H4 (cell line): ENCODE results near the gene CTXN1. TPM values are rescaled to one million over a fixed set of nuclear protein-coding genes. Genes with fewer than 3 reads are reported as not detected.

Experiments used
- total RNA-seq: library from RNA; depleted of rRNA; stranded (reverse); fragments of >200 nt; shearing (Covaris generic); gene quantifications from 2 replicates; pipeline ENCODE4 v1.2.3, GENCODE V29; 2014; rRNA removed

The CTXN1 gene
- total RNA-seq, 1 experiment from 2014 or later: 3.6 TPM

Other genes with a start within 250 kb of the CTXN1 start
- not detected in 2 replicates for gene MCEMP1, start 249.0 kb downstream of the CTXN1 start, total RNA-seq
- 90.6 and 139 TPM in 2 replicates for gene TRAPPC5, start 245.3 kb downstream of the CTXN1 start, total RNA-seq
- gene FCER2, start 224.0 kb downstream of the CTXN1 start, total RNA-seq: not detected in 2 replicates
- not detected in 2 replicates for gene CLEC4G, start 194.0 kb downstream of the CTXN1 start, total RNA-seq
- 0.10 TPM in 1 of 2 replicates, not detected in the other for gene CD209, start 178.6 kb downstream of the CTXN1 start, total RNA-seq
- not detected in 2 replicates for gene CLEC4M, start 162.9 kb downstream of the CTXN1 start, total RNA-seq
- 7.9 and 12.6 TPM in 2 replicates for gene EVI5L, start 95.9 kb downstream of the CTXN1 start, total RNA-seq
- gene PRR36, start 51.7 kb downstream of the CTXN1 start, total RNA-seq: 0.04 TPM in 1 of 2 replicates, not detected in the other
- gene LRRC8E, start 37.6 kb downstream of the CTXN1 start, total RNA-seq: 2.4 and 2.6 TPM in 2 replicates
- 2.9 and 4.2 TPM in 2 replicates for gene MAP2K7, start 22.3 kb downstream of the CTXN1 start, total RNA-seq
- gene TGFBR3L, start 11.3 kb downstream of the CTXN1 start, total RNA-seq: not detected in 2 replicates
- gene SNAPC2, start 5.8 kb downstream of the CTXN1 start, total RNA-seq: 23.5 and 27.0 TPM in 2 replicates
- gene TIMM44, start 17.5 kb upstream of the CTXN1 start, total RNA-seq: 64.9 and 86.8 TPM in 2 replicates
- 61.0 and 71.7 TPM in 2 replicates for gene ELAVL1, start 79.5 kb upstream of the CTXN1 start, total RNA-seq
- not detected in 2 replicates for gene CCL25, start 126.6 kb upstream of the CTXN1 start, total RNA-seq
- gene FBN3, start 223.5 kb upstream of the CTXN1 start, total RNA-seq: not detected in 2 replicates